ENCODE data around the gene GCSAM.

GRCh38 chr3:112136046-112136445, 3.0 kb upstream of the GCSAM start:
- TF ChIP-seq USF2 (IDR thresholded peaks at IDR 0.05; ENCODE audit: borderline replicate concordance, low read depth, low read length), result no peak
- TF ChIP-seq YY1 (IDR thresholded peaks at IDR 0.05; ENCODE audit: low read depth), result no peak
- no peak for TF ChIP-seq TAF1 (IDR thresholded peaks at IDR 0.05; ENCODE audit: borderline replicate concordance, low read depth, low read length)
- no peak for TF ChIP-seq POLR2AphosphoS5 (IDR thresholded peaks at IDR 0.05; ENCODE audit: low read depth, low read length)
- TF ChIP-seq PBX3 (IDR thresholded peaks at IDR 0.05), result no peak
- TF ChIP-seq CTCF (IDR thresholded peaks at IDR 0.05), result no peak
- no peak for TF ChIP-seq SIN3A (IDR thresholded peaks at IDR 0.05; ENCODE audit: borderline replicate concordance, low read depth, low read length)
- no peak for TF ChIP-seq ZBTB33 (IDR thresholded peaks at IDR 0.05; ENCODE audit: borderline replicate concordance, low read depth)
- no peak for TF ChIP-seq FOXM1 (IDR thresholded peaks at IDR 0.05; ENCODE audit: low read depth)

Data from SK-N-SH (cell line).